ENCODE data around the gene MAPKBP1.

DNA sequence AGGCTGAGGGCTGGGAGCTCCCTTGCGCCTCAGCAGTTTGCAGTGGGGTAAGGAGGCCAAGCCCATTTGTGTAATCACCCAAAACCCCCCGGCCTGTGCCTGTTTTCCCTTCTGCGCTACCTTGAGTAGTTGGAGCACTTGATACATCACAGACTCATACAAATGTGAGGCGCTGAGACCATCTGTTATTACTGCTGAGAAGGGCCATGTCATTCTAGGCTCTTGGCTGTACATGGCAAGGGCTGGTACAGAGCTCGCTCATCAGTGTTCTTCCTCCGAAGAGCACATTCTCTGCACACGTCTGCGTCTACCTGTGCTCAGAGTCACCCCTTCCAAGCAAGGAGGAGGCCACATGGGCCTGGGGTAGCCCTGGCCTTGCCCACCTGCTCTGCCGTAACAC is 73.7 kb downstream of the MAPKBP1 start:
- TF ChIP-seq, protein P1, sequence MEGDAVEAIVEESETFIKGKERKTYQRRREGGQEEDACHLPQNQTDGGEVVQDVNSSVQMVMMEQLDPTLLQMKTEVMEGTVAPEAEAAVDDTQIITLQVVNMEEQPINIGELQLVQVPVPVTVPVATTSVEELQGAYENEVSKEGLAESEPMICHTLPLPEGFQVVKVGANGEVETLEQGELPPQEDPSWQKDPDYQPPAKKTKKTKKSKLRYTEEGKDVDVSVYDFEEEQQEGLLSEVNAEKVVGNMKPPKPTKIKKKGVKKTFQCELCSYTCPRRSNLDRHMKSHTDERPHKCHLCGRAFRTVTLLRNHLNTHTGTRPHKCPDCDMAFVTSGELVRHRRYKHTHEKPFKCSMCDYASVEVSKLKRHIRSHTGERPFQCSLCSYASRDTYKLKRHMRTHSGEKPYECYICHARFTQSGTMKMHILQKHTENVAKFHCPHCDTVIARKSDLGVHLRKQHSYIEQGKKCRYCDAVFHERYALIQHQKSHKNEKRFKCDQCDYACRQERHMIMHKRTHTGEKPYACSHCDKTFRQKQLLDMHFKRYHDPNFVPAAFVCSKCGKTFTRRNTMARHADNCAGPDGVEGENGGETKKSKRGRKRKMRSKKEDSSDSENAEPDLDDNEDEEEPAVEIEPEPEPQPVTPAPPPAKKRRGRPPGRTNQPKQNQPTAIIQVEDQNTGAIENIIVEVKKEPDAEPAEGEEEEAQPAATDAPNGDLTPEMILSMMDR (IDR thresholded peaks at IDR 0.05; ENCODE audit: insufficient read depth, low read length), result no peak
- TF ChIP-seq POLR2AphosphoS5 (IDR thresholded peaks at IDR 0.05; ENCODE audit: low read depth) (no peak), REST (IDR thresholded peaks at IDR 0.05; ENCODE audit: insufficient replicate concordance, low read depth) (no peak), GABPA (IDR thresholded peaks at IDR 0.05; ENCODE audit: low read depth) (no peak)
